HFF-Myc (cell line): ENCODE measurements around the gene LYZL1.
"Not testable (repeated sequence)": the region's sequence is repeated elsewhere in the genome, so short reads cannot be mapped to it uniquely, and the experiment has no call there.

Source experiments
- DNase-seq: peaks from one replicate; pipeline ENCODE4 v3.0.0-alpha.2; 2011; ENCODE audit warnings: low read depth; ENCODE audit errors: extremely low read depth
- H3K4me3 ChIP-seq: replicated peaks from 2 replicates; pipeline ENCODE4 v1.5.1; 2011; ENCODE audit warnings: low read depth, mild to moderate bottlenecking, control low read depth, low read length
- TF ChIP-seq, protein P1 (sequence below): IDR thresholded peaks from 2 replicates; pipeline ENCODE4 v1.5.1; 2012; ENCODE audit warnings: mild to moderate bottlenecking, low read depth, low read length, control low read depth; ENCODE audit errors: missing control alignments

The LYZL1 gene

DNA sequence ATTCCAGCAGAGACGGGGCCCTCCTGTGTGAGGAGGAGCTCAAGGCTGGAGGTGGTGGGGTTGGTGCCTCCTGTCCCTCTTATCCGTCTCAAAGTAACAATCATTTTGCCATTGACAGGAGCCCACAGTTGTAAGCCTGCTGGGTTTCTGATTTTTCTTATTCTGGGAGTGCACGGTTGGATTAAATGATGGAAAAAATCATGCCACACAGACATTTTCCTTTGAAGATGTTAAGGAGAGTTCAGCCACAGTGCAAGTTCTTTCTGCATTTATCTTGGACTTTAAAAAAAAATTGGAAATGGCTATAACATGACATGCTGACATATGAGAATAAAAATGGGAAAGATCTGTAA lies 8.4 kb upstream of the LYZL1 start:
- TF ChIP-seq, protein P1, sequence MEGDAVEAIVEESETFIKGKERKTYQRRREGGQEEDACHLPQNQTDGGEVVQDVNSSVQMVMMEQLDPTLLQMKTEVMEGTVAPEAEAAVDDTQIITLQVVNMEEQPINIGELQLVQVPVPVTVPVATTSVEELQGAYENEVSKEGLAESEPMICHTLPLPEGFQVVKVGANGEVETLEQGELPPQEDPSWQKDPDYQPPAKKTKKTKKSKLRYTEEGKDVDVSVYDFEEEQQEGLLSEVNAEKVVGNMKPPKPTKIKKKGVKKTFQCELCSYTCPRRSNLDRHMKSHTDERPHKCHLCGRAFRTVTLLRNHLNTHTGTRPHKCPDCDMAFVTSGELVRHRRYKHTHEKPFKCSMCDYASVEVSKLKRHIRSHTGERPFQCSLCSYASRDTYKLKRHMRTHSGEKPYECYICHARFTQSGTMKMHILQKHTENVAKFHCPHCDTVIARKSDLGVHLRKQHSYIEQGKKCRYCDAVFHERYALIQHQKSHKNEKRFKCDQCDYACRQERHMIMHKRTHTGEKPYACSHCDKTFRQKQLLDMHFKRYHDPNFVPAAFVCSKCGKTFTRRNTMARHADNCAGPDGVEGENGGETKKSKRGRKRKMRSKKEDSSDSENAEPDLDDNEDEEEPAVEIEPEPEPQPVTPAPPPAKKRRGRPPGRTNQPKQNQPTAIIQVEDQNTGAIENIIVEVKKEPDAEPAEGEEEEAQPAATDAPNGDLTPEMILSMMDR = no peak
- H3K4me3 ChIP-seq = no peak overlapping the region
- DNase-seq = no peak

DNA sequence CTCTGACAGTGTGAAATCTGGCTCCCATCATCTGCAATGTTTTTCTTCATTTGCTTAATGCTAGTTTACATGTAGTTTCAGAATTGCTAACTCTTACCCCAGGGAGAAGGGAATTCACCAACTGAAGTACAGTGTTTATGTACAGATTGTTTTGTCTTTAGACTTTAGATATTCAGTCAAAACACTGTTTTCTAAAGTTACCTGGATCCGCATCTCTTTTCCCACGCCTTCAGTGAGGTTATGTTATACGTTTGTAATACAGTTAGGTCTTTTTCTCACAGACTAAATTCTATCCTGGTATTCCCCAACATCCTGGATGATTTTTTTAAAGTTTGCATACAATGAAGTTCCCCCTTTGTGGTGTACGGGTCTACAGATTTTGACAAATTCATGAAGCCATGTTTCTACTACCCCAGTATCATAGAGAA lies 3.2 kb upstream of the LYZL1 start:
- TF ChIP-seq, protein P1 = no peak
- H3K4me3 ChIP-seq = no peak overlapping the region
- DNase-seq = no peak

DNA sequence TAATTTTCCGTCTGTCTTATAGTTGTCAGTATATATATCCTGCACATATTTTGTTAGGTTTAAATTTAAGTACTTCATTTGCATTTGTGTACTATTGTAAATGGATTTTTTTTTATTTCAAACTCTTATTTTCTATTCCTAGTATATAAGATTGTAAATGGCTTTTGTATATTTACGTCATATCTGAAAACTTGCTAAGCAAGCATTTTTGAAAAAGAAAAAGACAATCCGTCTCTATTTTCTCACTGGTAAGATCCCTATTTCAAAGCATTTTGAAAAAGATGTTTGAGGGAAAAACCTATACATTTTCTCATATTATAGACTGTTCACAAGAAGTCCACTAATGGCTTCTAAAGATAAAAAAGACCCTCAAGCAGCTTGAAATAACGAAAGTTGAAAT lies 1.2 kb upstream of the LYZL1 start:
- H3K4me3 ChIP-seq = no peak overlapping the region
- TF ChIP-seq, protein P1 = no peak
- DNase-seq = no peak

DNA sequence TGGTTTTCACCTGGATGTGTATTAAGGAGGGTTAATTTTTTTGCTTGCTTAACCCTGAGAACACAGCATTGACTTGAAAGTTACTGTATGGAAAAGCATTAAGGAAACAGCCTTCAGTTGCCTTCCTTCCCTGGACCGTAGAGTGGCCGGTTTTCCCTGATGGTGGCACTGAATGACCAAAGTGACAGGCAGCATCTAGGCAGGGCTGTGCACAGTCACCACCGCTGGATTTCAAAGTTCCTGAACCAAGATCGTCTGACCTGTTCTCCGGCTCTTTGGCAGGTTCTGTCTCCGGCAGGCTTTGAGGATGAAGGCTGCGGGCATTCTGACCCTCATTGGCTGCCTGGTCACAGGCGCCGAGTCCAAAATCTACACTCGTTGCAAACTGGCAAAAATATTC lies 2.7 kb downstream of the LYZL1 start:
- DNase-seq, H3K4me3 ChIP-seq: not testable (repeated sequence)

DNA sequence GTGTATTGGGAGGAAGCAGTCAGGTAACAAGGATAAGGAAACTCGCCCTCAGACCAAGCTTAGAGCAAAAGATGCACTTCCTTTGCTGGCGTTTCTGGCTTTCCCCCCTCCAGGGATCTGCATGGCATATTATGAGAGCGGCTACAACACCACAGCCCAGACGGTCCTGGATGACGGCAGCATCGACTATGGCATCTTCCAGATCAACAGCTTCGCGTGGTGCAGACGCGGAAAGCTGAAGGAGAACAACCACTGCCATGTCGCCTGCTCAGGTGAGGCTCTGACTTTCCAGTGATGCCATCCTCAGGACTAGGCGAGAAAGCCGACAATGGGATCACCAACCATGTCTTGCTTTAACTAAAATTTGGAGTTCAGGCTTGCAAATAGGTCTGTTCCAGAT lies 3.5 kb downstream of the LYZL1 start:
- H3K4me3 ChIP-seq, DNase-seq: not testable (repeated sequence)

DNA sequence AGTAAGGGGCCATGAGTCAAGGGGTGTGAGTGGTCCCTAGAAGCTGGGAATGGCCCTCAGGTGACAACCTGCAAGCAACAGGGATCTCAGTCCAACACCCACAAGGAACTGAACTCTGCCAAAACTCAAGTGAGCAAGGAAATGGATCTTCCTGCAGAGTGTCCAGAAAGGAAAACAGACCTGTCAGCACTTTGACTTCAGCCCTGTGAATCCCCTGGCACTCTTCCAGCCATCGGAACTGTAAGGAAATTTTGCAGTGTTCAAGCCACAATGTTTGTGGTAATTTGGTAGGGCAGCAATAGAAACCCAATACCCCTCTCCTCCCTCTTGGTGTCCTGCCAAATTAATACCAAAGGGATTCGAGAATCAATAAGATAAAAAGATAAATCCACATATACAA lies 6.9 kb downstream of the LYZL1 start:
- TF ChIP-seq, protein P1 = no peak
- DNase-seq = no peak

DNA sequence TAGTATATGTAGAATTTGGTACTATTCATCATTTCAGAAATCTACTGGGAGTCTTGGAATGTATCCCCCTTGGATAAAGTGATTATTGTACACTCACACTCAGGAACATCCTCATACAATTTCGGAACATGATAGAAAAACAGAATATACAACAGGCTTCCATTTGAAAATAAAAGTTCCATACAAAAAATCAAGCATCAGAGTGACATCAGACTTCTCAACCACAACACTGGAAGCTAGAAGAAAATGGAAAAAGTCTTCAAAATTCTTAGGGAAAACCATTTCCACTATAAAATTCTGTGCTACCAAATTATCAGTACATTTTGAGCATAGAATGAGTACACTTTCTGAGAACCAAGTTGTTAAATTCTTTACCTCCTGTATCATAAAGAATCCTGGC lies 8.8 kb downstream of the LYZL1 start:
- no peak for DNase-seq
- TF ChIP-seq, protein P1 = no peak
- no peak overlapping the region for H3K4me3 ChIP-seq

More for the DNA sequence above, 6.9 kb downstream of the LYZL1 start:
- no peak overlapping the region for H3K4me3 ChIP-seq

- DNase-seq = no peak
- TF ChIP-seq, protein P1 = no peak
- H3K4me3 ChIP-seq = no peak overlapping the region
These were observed 12.6 kb downstream of the LYZL1 start for GRCh38 chr10:29301359-29301910.
